Ishikawa (cell line): Measurements from ENCODE around the gene RNU6-1.
A peak's percentile ranks its signal among the peaks of the same experiment; 100 is the strongest.

ENCODE experiments used
- CEBPB ChIP-seq: IDR thresholded peaks from 2 replicates; pipeline ENCODE4 v1.6.1; 2012
- CREB1 ChIP-seq: IDR thresholded peaks from 2 replicates; pipeline ENCODE4 v1.6.1; 2012; ENCODE audit warnings: low read depth
- EGR1 ChIP-seq: IDR thresholded peaks from 2 replicates; pipeline ENCODE4 v1.6.1; 2012
- EP300 ChIP-seq: IDR thresholded peaks from 2 replicates; pipeline ENCODE4 v1.6.1; 2012; ENCODE audit warnings: borderline replicate concordance
- FOXM1 ChIP-seq: IDR thresholded peaks from 2 replicates; pipeline ENCODE4 v1.6.1; 2012; ENCODE audit warnings: low read depth, borderline replicate concordance
- MAX ChIP-seq: IDR thresholded peaks from 2 replicates; pipeline ENCODE4 v1.6.1; 2012
- NFIC ChIP-seq: IDR thresholded peaks from 2 replicates; pipeline ENCODE4 v1.6.1; 2012
- RAD21 ChIP-seq: IDR thresholded peaks from 2 replicates; pipeline ENCODE4 v1.6.1; 2012; ENCODE audit warnings: low read depth
- TAF1 ChIP-seq: IDR thresholded peaks from 2 replicates; pipeline ENCODE4 v1.6.1; 2012; ENCODE audit warnings: low read depth, mild to moderate bottlenecking
- TCF12 ChIP-seq: IDR thresholded peaks from 2 replicates; pipeline ENCODE4 v1.6.1; 2012; ENCODE audit warnings: low read depth
- TEAD4 ChIP-seq: IDR thresholded peaks from 2 replicates; pipeline ENCODE4 v1.6.1; 2012
- YY1 ChIP-seq: IDR thresholded peaks from 2 replicates; pipeline ENCODE4 v1.6.1; 2012; ENCODE audit warnings: low read depth
- ZBTB7A ChIP-seq: IDR thresholded peaks from 2 replicates; pipeline ENCODE4 v1.6.1; 2012; ENCODE audit warnings: low read depth
- TF ChIP-seq, protein P1 (sequence below): IDR thresholded peaks from 2 replicates; pipeline ENCODE4 v1.6.1; 2012
- TF ChIP-seq, protein P2 (sequence below): IDR thresholded peaks from 2 replicates; pipeline ENCODE4 v1.6.1; 2012; ENCODE audit warnings: low read depth, mild to moderate bottlenecking

Gene RNU6-1

GRCh38 chr15:67839929-67840748 is at the start of gene RNU6-1:
RNU6-1 (minus strand) TSS chr15:67840045.
- TF ChIP-seq RAD21 (no peak), TAF1 (peak; percentile 80), TEAD4 (peak; percentile 85), TCF12 (no peak), FOXM1 (no peak), MAX (peak; percentile 79), CEBPB (no peak), ZBTB7A (peak; percentile 68; the same call in 1 of the 2 replicates), EGR1 (no peak), YY1 (peak; percentile 33; the same call in 1 of the 2 replicates), EP300 (no peak), NFIC (no peak)
- TF ChIP-seq, protein P1, sequence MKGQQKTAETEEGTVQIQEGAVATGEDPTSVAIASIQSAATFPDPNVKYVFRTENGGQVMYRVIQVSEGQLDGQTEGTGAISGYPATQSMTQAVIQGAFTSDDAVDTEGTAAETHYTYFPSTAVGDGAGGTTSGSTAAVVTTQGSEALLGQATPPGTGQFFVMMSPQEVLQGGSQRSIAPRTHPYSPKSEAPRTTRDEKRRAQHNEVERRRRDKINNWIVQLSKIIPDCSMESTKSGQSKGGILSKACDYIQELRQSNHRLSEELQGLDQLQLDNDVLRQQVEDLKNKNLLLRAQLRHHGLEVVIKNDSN: peak; percentile 98
- TF ChIP-seq, protein P2, sequence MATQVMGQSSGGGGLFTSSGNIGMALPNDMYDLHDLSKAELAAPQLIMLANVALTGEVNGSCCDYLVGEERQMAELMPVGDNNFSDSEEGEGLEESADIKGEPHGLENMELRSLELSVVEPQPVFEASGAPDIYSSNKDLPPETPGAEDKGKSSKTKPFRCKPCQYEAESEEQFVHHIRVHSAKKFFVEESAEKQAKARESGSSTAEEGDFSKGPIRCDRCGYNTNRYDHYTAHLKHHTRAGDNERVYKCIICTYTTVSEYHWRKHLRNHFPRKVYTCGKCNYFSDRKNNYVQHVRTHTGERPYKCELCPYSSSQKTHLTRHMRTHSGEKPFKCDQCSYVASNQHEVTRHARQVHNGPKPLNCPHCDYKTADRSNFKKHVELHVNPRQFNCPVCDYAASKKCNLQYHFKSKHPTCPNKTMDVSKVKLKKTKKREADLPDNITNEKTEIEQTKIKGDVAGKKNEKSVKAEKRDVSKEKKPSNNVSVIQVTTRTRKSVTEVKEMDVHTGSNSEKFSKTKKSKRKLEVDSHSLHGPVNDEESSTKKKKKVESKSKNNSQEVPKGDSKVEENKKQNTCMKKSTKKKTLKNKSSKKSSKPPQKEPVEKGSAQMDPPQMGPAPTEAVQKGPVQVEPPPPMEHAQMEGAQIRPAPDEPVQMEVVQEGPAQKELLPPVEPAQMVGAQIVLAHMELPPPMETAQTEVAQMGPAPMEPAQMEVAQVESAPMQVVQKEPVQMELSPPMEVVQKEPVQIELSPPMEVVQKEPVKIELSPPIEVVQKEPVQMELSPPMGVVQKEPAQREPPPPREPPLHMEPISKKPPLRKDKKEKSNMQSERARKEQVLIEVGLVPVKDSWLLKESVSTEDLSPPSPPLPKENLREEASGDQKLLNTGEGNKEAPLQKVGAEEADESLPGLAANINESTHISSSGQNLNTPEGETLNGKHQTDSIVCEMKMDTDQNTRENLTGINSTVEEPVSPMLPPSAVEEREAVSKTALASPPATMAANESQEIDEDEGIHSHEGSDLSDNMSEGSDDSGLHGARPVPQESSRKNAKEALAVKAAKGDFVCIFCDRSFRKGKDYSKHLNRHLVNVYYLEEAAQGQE: no peak

GRCh38 chr15:67887776-67888175 is 47.9 kb upstream of the RNU6-1 start:
- TF ChIP-seq MAX: no peak
- TF ChIP-seq CEBPB: no peak
- TF ChIP-seq EGR1: no peak
- TF ChIP-seq ZBTB7A: no peak
- no peak for TF ChIP-seq TEAD4
- TF ChIP-seq NFIC: no peak
- no peak for TF ChIP-seq CREB1
- TF ChIP-seq TAF1: no peak
- TF ChIP-seq YY1: no peak
- TF ChIP-seq RAD21: no peak
- TF ChIP-seq, protein P2: no peak
- no peak for TF ChIP-seq EP300
- TF ChIP-seq FOXM1: no peak
- TF ChIP-seq, protein P1: no peak
- no peak for TF ChIP-seq TCF12

GRCh38 chr15:67885861-67886260 is 46.0 kb upstream of the RNU6-1 start:
- TF ChIP-seq EGR1 (no peak), ZBTB7A (no peak), YY1 (no peak), TCF12 (no peak), CEBPB (no peak), EP300 (no peak), MAX (no peak), CREB1 (no peak), NFIC (no peak), TEAD4 (no peak), FOXM1 (no peak), TAF1 (no peak), RAD21 (no peak)
- TF ChIP-seq, protein P1: no peak
- TF ChIP-seq, protein P2: no peak
